ENCODE data around the gene RPL18A. TPM values are rescaled to one million over a fixed set of nuclear protein-coding genes. Genes with fewer than 3 reads are reported as not detected.

The RPL18A gene
- total and polyA plus RNA-seq, 10 of the 15 experiments (the other 5 are each of a cell fraction or from before 2014, with no cell fraction given) = 1,181 to 3,774 (median 2,300) TPM

DNA sequence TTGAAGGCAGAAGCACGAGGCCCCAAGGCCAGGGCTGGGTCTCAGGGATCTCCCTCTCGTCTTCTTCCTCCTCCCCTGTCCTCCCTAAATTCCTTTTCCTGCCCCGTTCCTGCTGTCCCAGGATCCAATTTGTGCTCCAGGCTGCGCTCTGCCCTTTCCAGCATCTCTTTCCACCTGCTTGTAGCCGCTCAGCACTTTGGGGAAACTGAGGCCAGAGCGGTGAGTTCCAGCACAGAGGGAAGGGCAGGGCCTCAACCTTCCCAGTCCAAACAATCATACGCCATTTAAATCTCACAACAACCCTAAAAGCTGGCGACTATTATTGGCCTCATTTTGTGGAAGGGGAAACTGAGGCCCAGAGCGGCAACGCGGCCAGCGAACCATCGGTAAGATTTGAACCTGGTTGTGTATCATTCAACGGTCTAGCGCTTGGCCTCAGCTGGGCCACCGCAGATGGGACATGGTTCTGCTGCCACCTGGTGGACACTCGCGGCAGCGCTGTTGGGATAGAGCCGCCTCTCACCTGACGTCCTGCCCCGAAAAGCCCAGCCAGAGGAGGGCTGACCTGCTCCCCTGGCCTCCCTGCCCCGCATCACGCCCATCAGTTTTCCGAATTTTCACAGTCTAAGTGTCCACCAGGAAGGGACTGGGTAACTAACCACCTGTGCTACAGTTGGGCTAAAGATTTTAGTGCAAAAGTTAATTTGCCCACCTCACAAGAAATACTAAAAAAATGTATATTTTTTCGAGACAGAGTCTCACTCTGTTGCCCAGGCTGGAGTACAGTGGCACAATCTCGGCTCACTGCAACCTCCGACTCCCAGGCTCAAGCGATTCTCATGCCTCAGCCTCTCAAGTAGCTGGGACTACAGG lies 4.2 kb upstream of the RPL18A start (continued):
- TF ChIP-seq, protein P1, sequence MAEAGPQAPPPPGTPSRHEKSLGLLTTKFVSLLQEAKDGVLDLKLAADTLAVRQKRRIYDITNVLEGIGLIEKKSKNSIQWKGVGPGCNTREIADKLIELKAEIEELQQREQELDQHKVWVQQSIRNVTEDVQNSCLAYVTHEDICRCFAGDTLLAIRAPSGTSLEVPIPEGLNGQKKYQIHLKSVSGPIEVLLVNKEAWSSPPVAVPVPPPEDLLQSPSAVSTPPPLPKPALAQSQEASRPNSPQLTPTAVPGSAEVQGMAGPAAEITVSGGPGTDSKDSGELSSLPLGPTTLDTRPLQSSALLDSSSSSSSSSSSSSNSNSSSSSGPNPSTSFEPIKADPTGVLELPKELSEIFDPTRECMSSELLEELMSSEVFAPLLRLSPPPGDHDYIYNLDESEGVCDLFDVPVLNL (IDR thresholded peaks at IDR 0.05; ENCODE audit: low read depth, low read length) = no peak
- no peak for TF ChIP-seq PML (IDR thresholded peaks at IDR 0.05; ENCODE audit: low read length)
- no peak for TF ChIP-seq HDAC6 (IDR thresholded peaks at IDR 0.05; ENCODE audit: unreplicated experiment)
- no peak for TF ChIP-seq BACH1 (IDR thresholded peaks at IDR 0.05; ENCODE audit: borderline replicate concordance)
- TF ChIP-seq TCF12 (IDR thresholded peaks at IDR 0.05; ENCODE audit: low read depth, low read length) = 0 out of 2 replicates have a peak, but pooled peaks have one; percentile 47
- no peak for TF ChIP-seq SUPT20H (IDR thresholded peaks at IDR 0.05; ENCODE audit: borderline replicate concordance, control insufficient read depth, low read depth, low read length)
- TF ChIP-seq CREB1 (IDR thresholded peaks at IDR 0.05; ENCODE audit: low read depth) = no peak
- TF ChIP-seq RAD21 (IDR thresholded peaks at IDR 0.05; ENCODE audit: insufficient read depth, low read depth, low read length) = peak; percentile 86
- TF ChIP-seq NRF1 (conservative IDR thresholded peaks at IDR 0.05; ENCODE audit: low read depth, low read length) = no peak
- no peak for TF ChIP-seq SRF (IDR thresholded peaks at IDR 0.05; ENCODE audit: low read depth in 2 of 2, low read length in 2 of 2)
- no peak for TF ChIP-seq CHD2 (IDR thresholded peaks at IDR 0.05; ENCODE audit: borderline replicate concordance, low read depth, low read length)
- no peak for TF ChIP-seq SP1 (IDR thresholded peaks at IDR 0.05; ENCODE audit: low read depth, low read length)
- no peak for TF ChIP-seq KAT2A (conservative IDR thresholded peaks at IDR 0.05; ENCODE audit: control insufficient read depth, low read depth, low read length)
- TF ChIP-seq RAD51 (IDR thresholded peaks at IDR 0.05) = no peak
- TF ChIP-seq BMI1 (IDR thresholded peaks at IDR 0.05; ENCODE audit: borderline replicate concordance) = no peak
- TF ChIP-seq RFX5 (IDR thresholded peaks at IDR 0.05; ENCODE audit: low read depth, low read length) = no peak
- TF ChIP-seq ZBED1 (IDR thresholded peaks at IDR 0.05; ENCODE audit: borderline replicate concordance) = no peak
- no peak for TF ChIP-seq WRNIP1 (IDR thresholded peaks at IDR 0.05; ENCODE audit: borderline replicate concordance, low read depth, low read length)
- no peak for TF ChIP-seq CBFB (IDR thresholded peaks at IDR 0.05; ENCODE audit: low read depth)
- no peak for TF ChIP-seq NFYA (IDR thresholded peaks at IDR 0.05; ENCODE audit: borderline replicate concordance, low read depth, low read length)
- TF ChIP-seq, protein P2, sequence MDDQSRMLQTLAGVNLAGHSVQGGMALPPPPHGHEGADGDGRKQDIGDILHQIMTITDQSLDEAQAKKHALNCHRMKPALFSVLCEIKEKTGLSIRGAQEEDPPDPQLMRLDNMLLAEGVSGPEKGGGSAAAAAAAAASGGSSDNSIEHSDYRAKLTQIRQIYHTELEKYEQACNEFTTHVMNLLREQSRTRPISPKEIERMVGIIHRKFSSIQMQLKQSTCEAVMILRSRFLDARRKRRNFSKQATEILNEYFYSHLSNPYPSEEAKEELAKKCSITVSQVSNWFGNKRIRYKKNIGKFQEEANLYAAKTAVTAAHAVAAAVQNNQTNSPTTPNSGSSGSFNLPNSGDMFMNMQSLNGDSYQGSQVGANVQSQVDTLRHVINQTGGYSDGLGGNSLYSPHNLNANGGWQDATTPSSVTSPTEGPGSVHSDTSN (IDR thresholded peaks at IDR 0.05; ENCODE audit: insufficient replicate concordance, low read depth, low read length) = no peak
- TF ChIP-seq, protein P3, sequence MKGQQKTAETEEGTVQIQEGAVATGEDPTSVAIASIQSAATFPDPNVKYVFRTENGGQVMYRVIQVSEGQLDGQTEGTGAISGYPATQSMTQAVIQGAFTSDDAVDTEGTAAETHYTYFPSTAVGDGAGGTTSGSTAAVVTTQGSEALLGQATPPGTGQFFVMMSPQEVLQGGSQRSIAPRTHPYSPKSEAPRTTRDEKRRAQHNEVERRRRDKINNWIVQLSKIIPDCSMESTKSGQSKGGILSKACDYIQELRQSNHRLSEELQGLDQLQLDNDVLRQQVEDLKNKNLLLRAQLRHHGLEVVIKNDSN (IDR thresholded peaks at IDR 0.05; ENCODE audit: borderline replicate concordance, extremely low read length, insufficient read depth, low read depth, low read length) = no peak
- TF ChIP-seq IKZF1 (conservative IDR thresholded peaks at IDR 0.05) = no peak
- no peak for TF ChIP-seq ATF7 (IDR thresholded peaks at IDR 0.05; ENCODE audit: low read depth)
- TF ChIP-seq, protein P4, sequence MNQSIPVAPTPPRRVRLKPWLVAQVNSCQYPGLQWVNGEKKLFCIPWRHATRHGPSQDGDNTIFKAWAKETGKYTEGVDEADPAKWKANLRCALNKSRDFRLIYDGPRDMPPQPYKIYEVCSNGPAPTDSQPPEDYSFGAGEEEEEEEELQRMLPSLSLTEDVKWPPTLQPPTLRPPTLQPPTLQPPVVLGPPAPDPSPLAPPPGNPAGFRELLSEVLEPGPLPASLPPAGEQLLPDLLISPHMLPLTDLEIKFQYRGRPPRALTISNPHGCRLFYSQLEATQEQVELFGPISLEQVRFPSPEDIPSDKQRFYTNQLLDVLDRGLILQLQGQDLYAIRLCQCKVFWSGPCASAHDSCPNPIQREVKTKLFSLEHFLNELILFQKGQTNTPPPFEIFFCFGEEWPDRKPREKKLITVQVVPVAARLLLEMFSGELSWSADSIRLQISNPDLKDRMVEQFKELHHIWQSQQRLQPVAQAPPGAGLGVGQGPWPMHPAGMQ (IDR thresholded peaks at IDR 0.05; ENCODE audit: borderline replicate concordance) = no peak
- TF ChIP-seq HDGF (IDR thresholded peaks at IDR 0.05) = no peak
